SK-N-MC (cell line): ENCODE measurements around the gene SYCN.

Experiments used
- DNase-seq: peaks from one replicate; pipeline ENCODE4 v3.0.0-alpha.2; 2011; ENCODE audit warnings: low read depth, low spot score
- H3K27ac ChIP-seq: fragments of 200-600 bp; sonication (generic); 2 replicates; pipeline ENCODE4 v1.5.1; 2016; ENCODE audit warnings: mixed run types
- H3K36me3 ChIP-seq: fragments of 200-600 bp; sonication (generic); 2 replicates; pipeline ENCODE4 v1.6.1; 2017; ENCODE audit warnings: antibody characterized with exemption, low read length, mixed read lengths; ENCODE audit not compliant: insufficient read depth
- H3K4me3 ChIP-seq: fragments of 200-600 bp; sonication (generic); 2 replicates; pipeline ENCODE4 v1.5.1; 2016
- H3K9ac ChIP-seq: fragments of 200-600 bp; sonication (generic); 2 replicates; pipeline ENCODE4 v1.8.0; 2017; ENCODE audit warnings: mixed run types, mixed read lengths; ENCODE audit not compliant: insufficient read length
- H3K9me3 ChIP-seq: fragments of 200-600 bp; sonication (generic); 2 replicates; pipeline ENCODE4 v1.6.1; 2017; ENCODE audit warnings: low read depth, mild to moderate bottlenecking, antibody characterized with exemption, low read length, moderate library complexity, mixed read lengths
- EZH2 ChIP-seq: fragments of 200-600 bp; sonication (generic); IDR thresholded peaks from one replicate; pipeline ENCODE4 v1.6.1; 2017; ENCODE audit warnings: antibody characterized with exemption
- FOXP2 ChIP-seq: optimal IDR thresholded peaks from 2 replicates; pipeline ENCODE3; 2011; ENCODE audit warnings: mild to moderate bottlenecking, moderate library complexity; ENCODE audit not compliant: insufficient read depth; ENCODE audit errors: extremely low read length, control extremely low read depth
- POLR2AphosphoS5 ChIP-seq: IDR thresholded peaks from 2 replicates; pipeline ENCODE4 v1.6.1; 2012; ENCODE audit warnings: mild to moderate bottlenecking, low read depth, low read length, borderline replicate concordance

SYCN gene

GRCh38 chr19:39203372-39204341, at the start of gene SYCN:
SYCN (minus strand) TSS chr19:39204263; CDS start chr19:39204254, 9 bp downstream.
- H3K9me3 ChIP-seq = no peaks in the 10 kb centered on the region
- H3K4me3 ChIP-seq = no peak within 1 kb of the TSS
- H3K27ac ChIP-seq = no peak within 1 kb of the TSS
- TF ChIP-seq EZH2 = peak; percentile 70
- no peak for TF ChIP-seq FOXP2
- no peaks in the 10 kb centered on the region for H3K36me3 ChIP-seq
- no peak for DNase-seq
- H3K9ac ChIP-seq = no peak within 1 kb of the TSS

- Histone ChIP-seq H3K9ac (no peak overlapping the region), H3K27ac (no peak overlapping the region), H3K9me3 (no peaks in the 10 kb centered on the region), H3K36me3 (no peaks in the 10 kb centered on the region), H3K4me3 (no peak overlapping the region)
- no peak for DNase-seq
- no peak for TF ChIP-seq EZH2
- no peak for TF ChIP-seq FOXP2
- TF ChIP-seq POLR2AphosphoS5 = no peak
Measured at GRCh38 chr19:39253374-39254149, 49.5 kb upstream of the SYCN start.

GRCh38 chr19:39252458-39252857, 48.4 kb upstream of the SYCN start:
- Histone ChIP-seq H3K27ac (no peak overlapping the region), H3K9me3 (no peaks in the 10 kb centered on the region), H3K4me3 (no peak overlapping the region), H3K9ac (no peak overlapping the region), H3K36me3 (no peaks in the 10 kb centered on the region)
- TF ChIP-seq POLR2AphosphoS5 (no peak), FOXP2 (no peak), EZH2 (no peak)
- no peak for DNase-seq

GRCh38 chr19:39251846-39252245, 47.8 kb upstream of the SYCN start:
- H3K36me3 ChIP-seq = no peaks in the 10 kb centered on the region
- H3K4me3 ChIP-seq = no peak overlapping the region
- H3K27ac ChIP-seq = no peak overlapping the region
- no peak for DNase-seq
- no peak overlapping the region for H3K9ac ChIP-seq
- H3K9me3 ChIP-seq = no peaks in the 10 kb centered on the region
- TF ChIP-seq EZH2 (no peak), POLR2AphosphoS5 (no peak), FOXP2 (no peak)

DNA sequence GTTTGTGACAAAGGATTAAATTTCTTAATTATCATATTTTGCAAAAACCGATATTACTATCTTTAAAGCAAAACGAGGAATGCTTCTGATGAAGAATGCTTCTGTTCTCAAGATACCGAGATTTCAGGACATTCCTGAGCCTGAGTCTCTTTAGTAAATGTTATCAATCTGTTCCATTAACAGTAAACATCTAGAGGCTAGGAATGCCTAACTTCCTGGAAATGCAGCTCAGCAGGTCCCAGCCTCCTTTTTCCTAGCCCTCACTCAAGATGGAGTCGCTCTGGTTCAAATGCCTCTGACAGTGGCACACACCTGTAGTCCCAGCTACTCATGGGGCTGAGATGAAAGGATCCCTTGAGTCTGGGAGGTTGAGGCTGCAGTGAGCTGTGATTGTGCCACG, 47.0 kb upstream of the SYCN start:
- Histone ChIP-seq H3K9ac (no peak overlapping the region), H3K36me3 (no peaks in the 10 kb centered on the region), H3K27ac (no peak overlapping the region), H3K4me3 (no peak overlapping the region), H3K9me3 (no peaks in the 10 kb centered on the region)
- TF ChIP-seq POLR2AphosphoS5 = no peak
- DNase-seq = no peak

DNA sequence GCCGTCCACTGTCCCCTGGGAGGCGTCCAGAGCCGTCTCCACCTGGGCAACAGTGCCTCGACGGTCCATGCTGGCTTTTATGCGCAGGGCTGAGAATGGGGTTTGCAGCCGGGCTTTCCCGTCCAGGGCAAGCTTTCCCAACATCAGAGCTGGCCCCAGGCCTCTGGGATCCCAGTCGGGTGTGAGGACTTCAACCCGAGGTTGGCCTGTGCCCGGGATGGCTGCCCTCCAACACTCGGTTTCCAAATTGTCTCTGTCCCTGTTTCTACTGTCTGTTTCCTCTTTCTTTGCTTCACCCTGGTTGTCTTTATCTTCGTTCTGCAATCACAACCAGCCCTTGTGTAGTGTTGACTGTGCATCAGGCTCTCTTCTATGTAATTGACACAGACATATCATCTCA, 44.7 kb upstream of the SYCN start, which contains the start of gene IFNL4:
IFNL4 (minus strand) TSS at position 51 of the 400 bp plus-strand sequence.
- H3K4me3 ChIP-seq = no peak within 1 kb of the TSS
- H3K9ac ChIP-seq = no peak within 1 kb of the TSS
- DNase-seq = no peak
- no peaks in the 10 kb centered on the region for H3K9me3 ChIP-seq
- H3K27ac ChIP-seq = no peak within 1 kb of the TSS
- H3K36me3 ChIP-seq = no peaks in the 10 kb centered on the region
- no peak for TF ChIP-seq FOXP2
- TF ChIP-seq EZH2 = no peak
- no peak for TF ChIP-seq POLR2AphosphoS5

- no peaks in the 10 kb centered on the region for H3K9me3 ChIP-seq
- DNase-seq = no peak
- H3K27ac ChIP-seq = no peak overlapping the region
- no peak overlapping the region for H3K9ac ChIP-seq
- H3K36me3 ChIP-seq = no peaks in the 10 kb centered on the region
- no peak overlapping the region for H3K4me3 ChIP-seq
- TF ChIP-seq FOXP2 (no peak), POLR2AphosphoS5 (no peak), EZH2 (no peak)
Measured at GRCh38 chr19:39247701-39248664, 43.9 kb upstream of the SYCN start.
